ENCODE measurements around the gene FNBP1.
A peak's percentile ranks its signal among the peaks of the same experiment; 100 is the strongest.
"Not testable (repeated sequence)": the region's sequence is repeated elsewhere in the genome, so short reads cannot be mapped to it uniquely, and the experiment has no call there.

The FNBP1 gene

DNA sequence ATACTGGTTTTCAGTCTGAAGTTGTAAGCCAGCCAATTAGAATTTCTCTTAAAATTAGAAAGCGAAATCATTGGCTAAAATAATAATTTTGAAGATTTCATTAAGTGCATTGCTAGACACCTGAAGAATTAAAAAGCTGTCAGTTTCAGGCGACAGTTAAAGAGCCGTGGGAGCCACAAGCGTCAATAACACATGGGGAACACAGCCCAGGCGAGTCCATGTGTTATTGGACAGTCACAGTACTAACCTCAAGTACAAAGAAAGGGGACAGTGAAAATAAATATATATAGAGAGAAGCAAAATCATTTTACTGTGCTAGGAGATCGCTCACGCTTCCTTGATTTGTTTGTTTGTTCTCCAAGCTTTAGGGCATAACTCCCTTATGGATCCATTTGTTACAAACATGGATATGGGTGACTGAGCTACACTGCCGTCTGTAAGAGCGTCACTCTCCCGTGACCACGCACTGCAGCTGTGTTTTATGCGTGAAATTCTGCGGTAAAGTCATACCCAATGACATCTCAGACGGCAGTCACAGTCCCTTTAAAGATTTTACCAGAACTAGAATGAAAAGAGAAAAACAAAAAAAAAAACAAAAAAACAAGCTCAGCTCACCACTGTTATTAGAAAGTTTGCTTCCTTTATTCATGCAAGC lies 124.6 kb downstream of the FNBP1 start:
- DNase-seq (ENCODE audit: low read depth), result no peak

DNA sequence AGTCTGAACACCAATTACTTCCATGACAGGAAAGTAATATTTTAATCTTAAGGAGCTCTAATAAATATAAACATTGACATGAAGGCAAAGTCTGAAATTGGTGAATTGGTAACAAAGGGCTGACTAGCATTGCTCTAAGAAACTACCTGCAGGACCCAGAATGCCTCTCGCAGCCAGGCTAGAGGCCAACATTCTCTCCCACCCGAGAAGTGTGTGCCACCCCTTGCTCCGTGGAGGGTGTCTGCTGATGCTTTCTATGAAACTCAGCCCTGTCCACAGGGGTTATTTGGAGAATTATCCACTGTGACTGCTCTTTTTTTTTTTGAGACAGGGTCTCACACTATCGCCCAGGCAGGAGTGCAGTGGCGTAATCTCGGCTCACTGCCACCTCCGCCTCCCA lies 126.3 kb downstream of the FNBP1 start:
- no peak for DNase-seq (ENCODE audit: low read depth)

DNA sequence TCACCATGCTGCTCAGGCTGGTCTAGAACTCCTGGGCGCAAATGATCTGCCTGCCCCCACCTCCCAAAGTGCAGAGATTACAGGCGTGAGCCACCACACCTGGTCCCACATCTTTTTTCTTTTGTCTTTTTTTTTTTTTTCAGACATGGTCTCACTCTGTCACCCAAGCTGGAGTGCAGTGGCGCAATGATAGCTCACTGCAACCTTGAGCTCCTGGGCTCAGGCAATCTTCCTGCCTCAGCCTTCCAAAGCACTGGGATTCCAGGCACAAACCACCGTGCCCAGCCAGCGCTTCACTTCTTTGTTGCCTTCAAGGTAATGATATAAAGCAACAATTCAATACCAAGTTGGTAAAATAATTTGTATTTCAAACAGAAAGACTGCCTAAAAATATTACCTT lies 128.9 kb downstream of the FNBP1 start:
- DNase-seq (ENCODE audit: low read depth), result no peak

DNA sequence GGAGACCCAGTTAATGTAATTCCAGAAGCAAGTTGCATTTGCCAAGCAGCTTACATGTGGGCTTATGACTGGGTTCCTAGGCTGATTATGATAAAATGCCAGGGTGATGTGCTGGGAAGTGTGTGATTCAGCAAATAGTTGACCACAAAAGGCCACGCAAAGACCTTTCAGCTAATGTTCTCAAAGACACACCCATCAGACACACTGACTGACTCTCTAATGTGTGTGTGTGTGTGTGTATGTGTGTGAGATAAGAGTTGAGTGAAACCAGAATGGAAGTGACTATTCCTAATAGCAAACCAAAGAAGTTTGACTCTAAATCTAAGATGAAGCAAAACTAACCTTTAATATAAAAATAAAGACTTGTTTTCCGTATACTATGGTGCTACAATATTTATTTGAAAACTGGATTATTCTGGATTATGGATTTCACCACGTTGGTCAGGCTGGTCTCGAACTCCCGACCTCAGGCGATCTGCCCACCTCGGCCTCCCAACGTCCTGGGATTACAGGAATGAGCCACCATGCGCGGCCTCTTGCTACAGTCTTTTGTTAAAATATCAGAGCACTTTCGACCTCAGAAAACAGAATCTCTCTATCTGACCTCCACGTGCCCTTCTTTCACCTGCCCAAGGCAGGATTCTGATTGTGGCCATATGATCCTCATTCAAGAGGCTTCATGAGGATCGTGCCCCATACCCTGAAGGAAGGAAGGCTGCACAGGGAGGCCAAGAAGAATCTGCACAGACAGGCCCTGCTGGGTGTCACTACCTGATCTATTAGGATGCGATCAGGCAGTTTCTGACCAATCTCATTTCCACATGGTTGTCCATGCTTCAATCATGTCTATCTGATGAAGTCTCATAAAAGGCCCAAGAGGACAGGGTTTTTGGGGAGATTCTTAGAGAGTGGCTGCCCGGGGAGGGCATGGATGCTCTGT lies 132.1 kb downstream of the FNBP1 start:
- DNase-seq (ENCODE audit: low read depth), result peak; percentile 97

DNA sequence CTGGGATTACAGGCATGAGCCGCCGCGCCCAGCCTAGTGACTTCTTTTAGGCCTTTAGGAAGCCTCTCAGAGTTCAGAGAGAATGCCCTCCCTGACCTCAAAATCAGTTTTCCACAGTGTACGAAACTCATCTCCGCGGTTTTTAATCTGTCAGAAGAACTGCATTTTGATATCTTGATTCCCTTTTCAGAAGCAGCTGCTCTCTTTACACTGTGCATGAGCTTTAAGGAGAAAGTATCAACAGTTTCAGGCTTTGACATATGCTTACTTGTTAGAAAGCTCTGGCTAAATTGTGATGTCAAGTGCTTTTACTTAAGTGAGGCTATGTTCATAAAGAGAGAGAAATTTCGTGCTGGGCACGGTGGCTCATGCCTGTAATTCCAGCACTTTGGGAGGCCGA lies 133.1 kb downstream of the FNBP1 start:
- no peak for DNase-seq (ENCODE audit: low read depth)

DNA sequence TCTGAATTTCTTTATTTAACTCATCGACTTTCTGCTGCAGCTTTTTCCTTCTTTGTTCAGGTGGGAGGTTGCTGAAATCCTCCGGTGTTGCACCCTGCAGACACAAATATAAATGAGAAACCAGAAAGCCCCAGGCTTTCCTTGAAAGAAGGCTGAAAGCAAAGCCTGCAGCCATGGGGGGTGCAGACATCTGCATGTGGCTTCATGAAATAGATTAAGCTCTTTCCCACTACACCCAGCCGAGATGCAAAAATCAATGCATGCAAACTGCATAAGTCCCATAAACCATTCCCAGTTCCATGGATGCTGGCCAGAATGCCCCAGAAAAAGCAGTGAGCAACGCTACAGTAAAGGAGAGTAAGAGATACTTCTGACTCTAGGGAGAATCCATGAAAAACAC lies 134.1 kb downstream of the FNBP1 start:
- no peak for DNase-seq (ENCODE audit: low read depth)

DNA sequence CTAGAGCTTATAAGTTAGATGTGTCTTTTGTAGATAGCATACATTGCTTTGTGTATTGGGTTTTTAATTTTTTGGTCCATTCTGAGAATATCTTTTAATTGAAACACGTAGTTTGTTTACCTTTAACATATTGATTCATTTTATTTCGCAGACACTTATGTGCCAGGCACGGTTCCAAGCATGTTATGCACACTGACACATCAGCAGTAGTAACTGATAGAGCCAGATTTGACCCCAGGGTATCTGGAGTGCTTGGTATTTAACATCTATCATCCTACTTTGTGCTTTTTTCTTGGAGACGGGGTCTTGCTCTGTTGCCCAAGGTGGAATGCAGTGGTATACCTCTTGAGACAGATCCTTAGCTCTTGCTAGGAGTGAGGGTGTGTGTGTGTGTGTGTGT lies 135.8 kb downstream of the FNBP1 start:
- DNase-seq (ENCODE audit: low read depth), result no peak

DNA sequence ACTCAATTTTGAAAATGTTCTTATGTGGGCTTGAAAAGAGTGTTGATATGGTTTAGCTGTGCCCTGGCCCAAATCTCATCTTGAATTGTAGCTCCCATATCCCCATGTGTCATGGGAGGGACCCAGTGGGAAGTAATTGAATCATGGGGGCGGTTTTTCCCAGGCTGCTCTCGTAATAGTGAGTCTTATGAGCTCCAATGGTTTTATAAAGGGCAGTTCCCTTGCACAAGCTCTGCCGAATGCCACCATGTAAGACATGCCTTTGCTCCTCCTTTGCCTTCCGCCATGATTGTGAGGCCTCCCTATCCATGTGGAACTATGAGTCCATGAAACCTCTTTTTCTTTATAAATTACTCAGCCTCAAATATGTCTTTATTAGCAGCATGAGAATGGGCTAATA lies 136.7 kb downstream of the FNBP1 start:
- no peak for DNase-seq (ENCODE audit: low read depth)

DNA sequence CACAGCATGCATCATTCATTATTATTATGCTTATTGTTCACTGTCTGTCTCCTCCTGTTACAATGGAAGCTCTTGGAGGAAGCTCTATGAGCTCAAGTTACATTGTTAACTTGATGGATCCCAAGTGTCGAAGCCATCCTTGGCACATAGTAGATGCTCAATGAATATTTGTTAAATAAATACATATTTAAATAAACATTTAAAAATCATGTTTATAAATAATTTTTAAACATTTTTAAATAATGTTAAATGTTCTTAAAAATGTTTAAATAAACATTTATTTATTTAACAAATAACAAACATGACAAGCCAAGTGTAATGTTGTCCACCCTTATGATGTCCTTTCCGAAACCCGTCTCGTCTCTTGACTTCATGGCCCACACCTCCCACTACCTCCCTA lies 138.3 kb downstream of the FNBP1 start:
- no peak for DNase-seq (ENCODE audit: low read depth)

DNA sequence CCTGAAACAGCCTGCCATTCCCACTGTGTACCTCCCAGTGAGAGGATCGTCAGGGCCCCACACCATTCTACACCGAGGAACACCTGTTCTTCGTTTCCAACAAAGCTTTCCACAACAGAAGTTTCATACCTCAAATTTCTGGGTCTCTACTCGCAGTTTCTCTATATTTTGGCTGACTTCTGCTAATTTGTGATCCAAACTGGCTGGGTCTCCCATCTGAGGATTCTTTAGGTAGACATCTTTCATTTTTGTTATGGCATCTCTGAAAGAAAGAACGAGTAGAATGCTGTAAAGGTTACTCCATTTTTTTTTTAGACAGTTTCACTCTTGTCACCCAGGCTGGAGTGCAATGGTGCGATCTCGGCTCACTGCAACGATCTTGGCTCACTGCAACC lies 140.3 kb downstream of the FNBP1 start:
- no peak for DNase-seq (ENCODE audit: low read depth)

DNA sequence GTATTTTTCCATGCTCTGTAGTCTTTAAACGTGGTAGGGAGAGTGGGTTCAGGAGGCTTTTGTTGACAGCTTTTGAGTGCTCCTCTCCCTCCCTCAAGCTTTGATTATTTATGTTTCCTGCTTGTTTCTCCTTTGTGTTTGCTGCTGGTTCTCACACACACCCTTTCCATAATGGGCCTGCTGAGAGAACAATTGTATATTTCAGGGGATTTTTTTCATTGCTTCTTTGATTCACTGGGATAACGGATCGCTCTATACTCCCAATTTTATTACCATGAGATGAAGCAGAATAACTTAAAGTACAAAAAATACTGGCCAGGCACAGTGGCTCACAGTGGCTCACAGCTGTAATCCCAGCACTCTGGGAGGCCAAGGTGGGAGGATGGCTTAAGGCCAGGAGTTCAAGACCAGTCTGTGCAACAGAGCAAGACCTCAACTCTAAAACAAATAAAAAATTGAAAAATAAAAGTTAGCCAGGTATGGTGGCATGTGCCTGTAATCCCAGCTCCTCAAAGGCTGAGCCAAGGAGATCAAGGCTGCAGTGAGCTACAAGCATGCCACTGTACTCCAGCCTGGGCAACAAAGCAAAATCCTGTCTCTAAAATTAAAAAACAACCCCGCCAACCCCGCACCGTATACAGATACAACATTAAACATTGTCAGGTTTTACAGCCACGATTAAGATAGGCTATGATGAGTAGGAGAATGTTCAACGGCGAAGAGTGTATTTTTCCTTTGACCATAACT lies 140.8 kb downstream of the FNBP1 start:
- DNase-seq (ENCODE audit: low read depth), result no peak

DNA sequence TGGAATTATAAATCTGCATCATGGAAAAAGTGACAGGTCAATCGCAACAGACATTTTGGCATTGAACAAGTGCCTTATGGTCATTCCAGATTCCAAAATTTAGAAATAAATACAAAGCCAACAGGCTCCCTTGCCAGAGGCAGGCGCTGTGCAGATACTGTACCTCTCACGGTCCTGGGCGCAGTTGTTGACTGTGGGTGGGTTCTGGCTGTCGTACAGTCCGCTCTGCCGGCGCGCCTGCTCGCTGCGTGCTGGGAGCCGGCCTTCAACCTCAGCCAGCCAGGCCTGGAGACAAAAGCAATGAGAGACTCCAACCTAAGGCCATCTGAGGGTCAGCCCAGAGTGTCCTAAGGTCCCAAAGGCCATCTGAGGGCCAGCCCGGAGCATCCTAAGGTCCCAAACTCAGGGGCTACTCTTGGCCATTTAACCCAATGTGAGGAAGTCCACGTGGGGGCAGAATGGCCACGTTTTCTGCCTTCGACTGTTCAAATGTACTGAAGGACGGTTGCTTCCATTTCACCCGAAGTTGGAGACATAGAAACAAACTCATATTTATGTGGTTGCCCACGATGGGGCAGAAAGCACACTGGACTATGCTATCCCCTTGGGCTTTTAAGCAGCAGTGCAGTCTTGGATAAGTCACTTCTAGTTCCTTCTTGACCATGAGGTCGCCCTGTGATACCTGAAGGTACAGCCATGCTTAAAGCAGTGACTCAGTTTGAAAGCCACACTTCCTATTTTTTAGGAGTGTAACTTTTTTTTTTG lies 142.5 kb downstream of the FNBP1 start:
- DNase-seq (ENCODE audit: low read depth), result no peak

DNA sequence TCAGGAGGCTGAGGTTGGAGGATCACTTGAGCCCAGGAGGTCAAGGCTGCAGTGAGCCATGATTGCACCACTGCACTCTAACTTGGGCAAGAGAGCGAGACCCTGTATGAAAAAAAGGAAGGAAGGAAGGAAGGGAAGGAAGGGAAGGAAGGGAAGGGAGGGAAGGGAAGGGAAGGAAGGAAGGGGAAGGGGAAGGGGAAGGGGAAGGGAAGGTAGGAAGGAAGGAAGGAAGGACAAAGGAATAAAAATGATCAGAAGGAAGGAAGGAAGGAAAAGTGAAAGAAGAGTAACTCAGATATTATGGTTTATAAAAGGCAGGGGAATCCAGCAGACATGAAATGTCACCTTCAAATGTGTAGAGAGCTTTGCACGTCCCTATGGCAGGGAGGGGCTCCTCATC lies 143.4 kb downstream of the FNBP1 start:
- no peak for DNase-seq (ENCODE audit: low read depth)

DNA sequence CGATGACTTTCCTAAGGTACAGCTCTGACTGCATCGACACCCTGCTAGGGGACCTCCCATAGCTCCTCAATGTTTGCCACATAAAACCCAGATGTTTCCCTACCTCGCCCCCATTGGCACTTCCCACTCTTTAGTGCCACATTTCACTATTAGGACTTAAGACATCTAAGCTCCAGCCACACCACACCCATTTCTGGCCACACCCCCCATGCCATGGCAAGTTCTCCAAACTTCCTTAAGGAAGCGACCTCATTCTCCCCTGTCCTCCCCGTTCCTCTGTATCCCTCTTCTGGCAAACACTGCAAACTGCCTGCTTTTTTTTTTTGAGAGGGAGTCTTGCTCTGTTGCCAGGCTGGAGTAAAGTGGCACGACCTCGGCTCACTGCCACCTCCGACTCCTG lies 144.8 kb downstream of the FNBP1 start:
- DNase-seq (ENCODE audit: low read depth), result no peak

DNA sequence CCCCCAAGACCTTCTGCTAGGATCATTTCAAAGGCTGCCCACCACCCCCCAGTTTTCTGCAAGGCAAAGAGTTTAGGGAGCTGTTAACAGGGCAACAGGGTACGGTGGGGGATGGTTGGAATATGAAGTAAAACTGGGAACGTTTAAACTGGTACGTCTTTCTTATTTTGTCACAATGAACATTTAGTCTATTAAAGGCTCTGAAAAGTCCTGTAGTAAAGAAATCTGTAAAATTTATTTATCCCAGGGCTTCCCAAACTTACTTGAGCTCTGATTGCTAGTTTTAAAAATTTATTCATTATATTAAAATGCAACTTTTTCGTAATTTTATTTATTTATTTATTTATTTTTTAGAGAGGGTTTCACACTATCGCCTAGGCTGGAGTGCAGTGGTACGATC lies 145.7 kb downstream of the FNBP1 start:
- no peak for DNase-seq (ENCODE audit: low read depth)

DNA sequence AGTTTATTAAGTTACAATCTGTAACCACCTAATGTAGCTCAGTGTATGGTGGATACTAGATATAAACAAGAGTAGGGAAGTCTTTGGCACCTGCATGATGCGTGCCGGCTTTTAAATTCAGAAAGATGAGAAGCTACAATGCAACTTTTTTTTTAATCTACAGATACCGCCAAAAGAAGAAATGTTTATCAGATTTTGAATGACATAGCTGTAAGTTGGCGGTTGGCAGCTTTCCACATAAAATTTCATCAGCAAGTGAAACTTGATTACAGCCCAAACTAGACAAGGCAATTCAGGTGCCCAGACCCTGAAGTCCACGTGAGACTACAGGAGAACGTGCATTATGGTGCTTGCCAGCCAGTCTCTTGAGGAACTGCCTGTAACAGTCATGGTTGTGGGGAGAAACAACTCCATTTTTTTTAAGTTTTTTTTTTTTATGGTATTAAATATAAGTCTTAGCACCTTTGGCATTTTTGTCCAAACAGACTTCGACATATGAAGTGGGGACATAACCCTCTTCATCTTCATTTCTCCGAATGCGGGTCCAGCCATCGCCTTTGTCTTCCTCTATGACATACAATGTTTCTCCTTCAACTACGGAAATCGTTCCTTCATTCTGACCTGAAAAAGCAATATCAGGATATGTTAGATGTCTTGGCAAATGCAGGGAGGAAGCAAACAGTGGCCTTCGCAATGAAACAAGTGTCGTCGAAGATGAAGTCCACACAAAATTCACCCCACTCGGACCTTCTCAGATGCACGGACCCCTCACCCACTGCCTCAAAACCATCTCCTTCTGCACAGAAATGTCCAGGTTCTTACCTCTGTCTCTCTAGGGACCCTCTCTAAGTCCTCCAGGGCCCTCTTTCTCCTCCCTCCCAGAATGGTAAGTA lies 147.4 kb downstream of the FNBP1 start:
- no peak for DNase-seq (ENCODE audit: low read depth)

DNA sequence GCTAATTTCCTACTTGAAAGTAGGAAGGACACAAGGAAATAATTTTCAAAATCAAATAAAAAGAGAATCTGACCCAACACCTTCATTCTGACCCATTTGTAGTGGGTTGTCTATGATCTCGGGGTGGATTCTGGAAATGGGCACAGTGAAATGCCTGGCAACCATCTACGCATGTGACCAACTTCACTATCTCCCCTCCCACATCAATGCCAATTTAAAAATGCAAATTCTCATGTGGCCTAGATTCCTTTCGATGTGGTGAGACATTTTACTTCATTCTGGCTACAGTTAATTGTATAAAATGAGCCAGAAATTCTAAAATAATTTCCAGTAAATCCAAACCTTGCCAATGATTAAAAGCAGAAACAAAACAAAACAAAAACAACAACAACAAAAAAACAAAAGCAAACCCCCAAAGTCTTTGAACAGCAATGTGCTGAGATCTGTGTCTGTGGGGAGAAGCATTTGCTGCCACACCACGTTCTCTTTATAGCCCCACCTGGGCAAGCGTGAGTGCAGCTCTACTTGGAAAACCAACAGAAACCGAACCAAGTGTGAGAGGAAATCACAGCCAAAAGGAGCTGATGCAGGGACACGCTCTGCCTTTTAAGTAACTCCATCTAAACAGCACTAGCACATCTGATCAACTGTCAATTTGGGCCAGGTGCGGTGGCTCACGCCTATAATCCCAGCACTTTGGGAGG lies 148.7 kb downstream of the FNBP1 start:
- DNase-seq (ENCODE audit: low read depth), result no peak

DNA sequence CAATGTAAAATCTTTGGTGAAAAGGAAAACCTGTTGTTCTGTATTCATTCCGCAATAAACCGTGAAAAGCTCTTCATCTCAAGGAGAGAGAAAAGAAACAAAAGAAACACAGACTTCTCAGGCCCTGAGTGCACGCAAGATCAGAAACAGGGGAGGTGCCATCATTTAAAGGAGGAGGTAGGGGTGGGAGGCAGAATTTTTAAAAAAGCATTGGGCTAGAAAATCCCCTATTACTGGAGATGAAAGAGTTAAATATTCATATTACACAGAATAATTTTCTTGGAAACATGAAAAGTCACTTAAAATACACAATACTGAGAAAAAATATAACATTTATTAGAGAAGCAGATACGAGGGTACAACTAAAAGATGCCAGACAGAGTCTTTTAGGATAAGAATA lies 151.4 kb downstream of the FNBP1 start:
- no peak for DNase-seq (ENCODE audit: low read depth)

DNA sequence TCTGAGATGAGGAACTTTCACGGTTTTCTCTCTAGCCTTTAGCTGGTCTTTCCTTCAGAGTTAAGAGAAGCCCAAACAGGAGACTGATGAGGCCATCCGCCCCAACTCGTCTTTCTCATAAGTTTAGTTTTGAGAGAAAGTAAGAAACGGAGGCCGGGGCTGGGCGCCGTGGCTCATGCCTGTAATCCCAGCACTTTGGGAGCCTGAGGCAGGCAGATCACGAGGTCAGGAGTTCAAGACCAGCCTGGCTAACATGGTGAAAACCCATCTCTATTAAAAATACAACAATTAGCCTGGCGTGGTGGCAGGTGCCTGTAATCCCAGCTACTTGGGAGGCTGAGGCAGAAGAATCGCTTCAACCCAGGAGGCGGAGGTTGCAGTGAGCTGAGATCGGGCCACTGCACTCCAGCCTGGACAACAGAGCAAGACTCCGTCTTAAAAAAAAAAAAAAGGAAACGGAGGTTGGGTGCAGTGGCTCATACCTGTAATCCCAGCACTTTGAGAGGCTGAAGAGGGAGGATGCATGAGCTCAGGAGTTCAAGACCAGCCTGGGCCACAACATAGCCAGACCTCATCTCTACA lies 152.2 kb downstream of the FNBP1 start:
- not testable (repeated sequence) for DNase-seq (ENCODE audit: low read depth)
